K562 (cell line): ENCODE measurements around the gene SKAP2.

Experiments used
- MIER1 ChIP-seq: fragments of 450-650 bp; IDR thresholded peaks from 2 replicates; pipeline ENCODE4 v1.6.1; 2016; ENCODE audit warnings: antibody characterized with exemption, mild to moderate bottlenecking, low read depth
- TF ChIP-seq, protein P1 (sequence below), 3 experiments: IDR thresholded peaks in 2 of 3; conservative IDR thresholded peaks in 1 of 3; 2 replicates each; pipeline ENCODE4 v1.5.1; 2011 to 2012; ENCODE audit warnings: low read length in 3 of 3, mild to moderate bottlenecking in 3 of 3, control low read depth in 2 of 3, improper control_type of control experiment in 1 of 3, inconsistent platforms in 1 of 3, low read depth in 1 of 3, mixed read lengths in 1 of 3, moderate library complexity in 1 of 3; ENCODE audit not compliant: insufficient read depth in 2 of 3

DNA sequence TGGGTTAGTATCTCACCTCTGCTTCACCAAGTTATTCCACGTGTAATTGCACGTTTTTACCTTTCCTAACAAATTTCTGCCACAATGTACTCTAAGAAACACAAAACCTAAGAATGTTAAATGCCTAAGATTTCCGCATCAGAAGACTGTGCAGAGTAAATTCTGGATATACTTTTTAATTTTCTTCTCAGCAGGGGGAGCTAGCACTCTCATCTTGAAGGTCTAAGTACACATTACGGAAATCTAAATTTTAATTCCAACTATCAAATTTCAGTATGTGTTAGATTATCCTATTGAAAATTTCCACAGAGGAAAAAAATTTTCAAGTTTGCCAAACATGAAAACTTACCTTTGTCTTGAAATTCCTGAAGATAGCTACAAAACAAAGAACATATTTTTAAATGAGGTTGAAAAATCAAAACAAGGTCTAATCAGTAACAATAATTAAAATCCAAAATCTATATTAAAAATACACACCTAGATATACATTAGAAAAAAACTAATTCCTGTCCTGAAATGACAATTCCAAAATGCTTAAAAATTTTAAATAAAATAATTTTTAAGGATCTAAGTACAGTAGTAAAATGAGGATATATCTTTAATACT is 10.5 kb downstream of the SKAP2 start:
- TF ChIP-seq MIER1, result no peak
- TF ChIP-seq, protein P1, sequence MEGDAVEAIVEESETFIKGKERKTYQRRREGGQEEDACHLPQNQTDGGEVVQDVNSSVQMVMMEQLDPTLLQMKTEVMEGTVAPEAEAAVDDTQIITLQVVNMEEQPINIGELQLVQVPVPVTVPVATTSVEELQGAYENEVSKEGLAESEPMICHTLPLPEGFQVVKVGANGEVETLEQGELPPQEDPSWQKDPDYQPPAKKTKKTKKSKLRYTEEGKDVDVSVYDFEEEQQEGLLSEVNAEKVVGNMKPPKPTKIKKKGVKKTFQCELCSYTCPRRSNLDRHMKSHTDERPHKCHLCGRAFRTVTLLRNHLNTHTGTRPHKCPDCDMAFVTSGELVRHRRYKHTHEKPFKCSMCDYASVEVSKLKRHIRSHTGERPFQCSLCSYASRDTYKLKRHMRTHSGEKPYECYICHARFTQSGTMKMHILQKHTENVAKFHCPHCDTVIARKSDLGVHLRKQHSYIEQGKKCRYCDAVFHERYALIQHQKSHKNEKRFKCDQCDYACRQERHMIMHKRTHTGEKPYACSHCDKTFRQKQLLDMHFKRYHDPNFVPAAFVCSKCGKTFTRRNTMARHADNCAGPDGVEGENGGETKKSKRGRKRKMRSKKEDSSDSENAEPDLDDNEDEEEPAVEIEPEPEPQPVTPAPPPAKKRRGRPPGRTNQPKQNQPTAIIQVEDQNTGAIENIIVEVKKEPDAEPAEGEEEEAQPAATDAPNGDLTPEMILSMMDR (IDR thresholded peaks at IDR 0.05 in 2 of 3, conservative IDR thresholded peaks at IDR 0.05 in 1 of 3; ENCODE audit: insufficient read depth in 2 of 3, low read depth in 1 of 3, low read length in 3 of 3), result peak; percentile 28 to 63 (median 42); a peak in 4 of 6 replicates
